Ascending aorta (tissue), 2 donors: ENCODE measurements around the gene BCL2L15. TPM values are rescaled to one million over a fixed set of nuclear protein-coding genes. Genes with fewer than 3 reads are reported as not detected.

Source experiments
- DNase-seq, 2 donors: peaks; one replicate each; pipeline ENCODE4 v3.0.0-alpha.2; 2019; ENCODE audit warnings: low spot score in 2 of 2
- H3K27ac ChIP-seq, 2 donors: fragments of 200-600 bp; sonication (generic); one replicate each; pipeline ENCODE4 v1.5.1; 2016 to 2017; ENCODE audit warnings: mild to moderate bottlenecking in 1 of 2
- H3K27me3 ChIP-seq: fragments of 200-600 bp; sonication (generic); one replicate; pipeline ENCODE4 v1.5.1; 2017
- H3K36me3 ChIP-seq, 2 donors: fragments of 200-600 bp; sonication (generic); one replicate each; pipeline ENCODE4 v1.5.1; 2016
- H3K4me1 ChIP-seq, 2 donors: fragments of 200-600 bp; sonication (generic); one replicate each; pipeline ENCODE4 v1.5.1; 2016 to 2017; ENCODE audit warnings: mild to moderate bottlenecking in 1 of 2
- H3K4me3 ChIP-seq, 2 donors: fragments of 200-600 bp; sonication (generic); one replicate each; pipeline ENCODE4 v1.5.1; 2016 to 2017; ENCODE audit warnings: mild to moderate bottlenecking in 1 of 2
- H3K9me3 ChIP-seq, 2 donors: fragments of 200-600 bp; sonication (generic); one replicate each; pipeline ENCODE4 v1.5.1; 2016
- intact Hi-C: fragments of 100-400 bp; cut with DNase I; formaldehyde crosslinking; loops from one replicate; pipeline ENCODE4 v1.15.1; 2023
- total RNA-seq: library from RNA; depleted of rRNA; stranded (reverse); fragments of >200 nt; gene quantifications from one replicate; pipeline ENCODE4 v1.1.0, GENCODE V29; 2016
- TF ChIP-seq, protein P1 (sequence below), 3 experiments: fragments of 200-600 bp in 2 of 3; fragments of 450-650 bp in 1 of 3; sonication (generic) in 2 of 3; IDR thresholded peaks; one replicate each; pipeline ENCODE4 v1.5.1; 2016 to 2019; ENCODE audit warnings: antibody characterized with exemption in 3 of 3, mild to moderate bottlenecking in 1 of 3, moderate library complexity in 1 of 3

Gene BCL2L15
- total RNA-seq, 1 donor from 2014 or later: not detected

DNA sequence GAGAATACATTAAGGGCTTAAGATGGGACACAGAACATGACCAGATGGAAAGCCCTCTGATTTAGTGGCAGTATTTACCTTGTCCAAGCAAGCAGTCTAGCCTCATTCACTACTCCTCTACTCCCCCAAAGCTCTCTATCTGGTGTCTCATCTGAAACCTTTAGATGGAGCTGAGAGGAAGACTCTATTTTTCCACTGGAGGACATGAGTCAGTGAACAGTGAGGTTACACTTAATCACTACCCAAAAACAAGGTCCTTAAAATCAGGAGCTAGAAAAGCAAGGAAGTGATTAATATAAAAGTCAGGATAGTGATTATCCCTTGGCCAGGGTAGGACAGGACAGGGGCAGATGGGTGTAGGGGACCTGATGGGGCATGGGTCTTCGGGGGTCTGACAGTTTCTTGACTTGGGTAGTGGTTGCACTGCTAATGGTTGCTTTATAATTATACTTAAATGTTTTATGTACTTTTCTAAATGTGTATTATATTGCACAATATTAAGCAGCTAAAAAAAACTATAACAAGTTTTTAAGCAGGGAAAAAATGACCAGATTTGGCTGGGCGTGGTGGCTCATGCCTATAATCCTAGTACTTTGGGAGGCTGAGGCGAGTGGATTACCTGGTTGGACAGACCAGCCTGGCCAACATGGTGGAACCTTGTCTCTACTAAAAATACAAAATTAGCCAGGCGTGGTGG lies 18.8 kb downstream of the BCL2L15 start:
- no peak overlapping the region for H3K27ac ChIP-seq
- no peak overlapping the region for H3K4me3 ChIP-seq
- intact Hi-C loops: no loop called here

DNA sequence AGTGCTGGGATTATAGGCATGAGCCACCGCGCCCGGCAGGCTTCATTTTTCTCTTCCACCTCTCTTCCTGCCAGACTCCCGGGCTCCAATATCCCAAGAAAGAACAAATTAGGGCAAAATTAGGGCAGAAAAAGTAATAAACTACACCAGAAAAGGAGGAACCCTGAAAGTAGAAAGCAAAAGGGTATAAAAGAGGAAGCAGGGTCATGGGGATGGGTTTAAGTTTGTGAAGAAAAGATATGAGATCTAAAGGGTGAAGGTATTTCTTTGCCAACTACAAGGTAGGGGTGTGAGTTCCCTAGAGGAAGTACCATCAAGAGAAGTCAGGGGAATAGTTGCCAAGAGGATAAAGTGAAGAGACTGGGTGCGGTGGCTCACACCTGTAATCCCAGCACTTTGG lies 25.7 kb downstream of the BCL2L15 start:
- TF ChIP-seq, protein P1, sequence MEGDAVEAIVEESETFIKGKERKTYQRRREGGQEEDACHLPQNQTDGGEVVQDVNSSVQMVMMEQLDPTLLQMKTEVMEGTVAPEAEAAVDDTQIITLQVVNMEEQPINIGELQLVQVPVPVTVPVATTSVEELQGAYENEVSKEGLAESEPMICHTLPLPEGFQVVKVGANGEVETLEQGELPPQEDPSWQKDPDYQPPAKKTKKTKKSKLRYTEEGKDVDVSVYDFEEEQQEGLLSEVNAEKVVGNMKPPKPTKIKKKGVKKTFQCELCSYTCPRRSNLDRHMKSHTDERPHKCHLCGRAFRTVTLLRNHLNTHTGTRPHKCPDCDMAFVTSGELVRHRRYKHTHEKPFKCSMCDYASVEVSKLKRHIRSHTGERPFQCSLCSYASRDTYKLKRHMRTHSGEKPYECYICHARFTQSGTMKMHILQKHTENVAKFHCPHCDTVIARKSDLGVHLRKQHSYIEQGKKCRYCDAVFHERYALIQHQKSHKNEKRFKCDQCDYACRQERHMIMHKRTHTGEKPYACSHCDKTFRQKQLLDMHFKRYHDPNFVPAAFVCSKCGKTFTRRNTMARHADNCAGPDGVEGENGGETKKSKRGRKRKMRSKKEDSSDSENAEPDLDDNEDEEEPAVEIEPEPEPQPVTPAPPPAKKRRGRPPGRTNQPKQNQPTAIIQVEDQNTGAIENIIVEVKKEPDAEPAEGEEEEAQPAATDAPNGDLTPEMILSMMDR (IDR thresholded peaks at IDR 0.05): no peak
- Histone ChIP-seq H3K4me3 (no peak overlapping the region), H3K4me1 (no peaks in the 10 kb centered on the region), H3K27me3 (no peaks in the 10 kb centered on the region), H3K36me3 (no peaks in the 10 kb centered on the region), H3K9me3 (no peaks in the 10 kb centered on the region), H3K27ac (no peak overlapping the region)
- no peak for DNase-seq
- intact Hi-C loops: no loop called here

More for the DNA sequence above, 18.8 kb downstream of the BCL2L15 start:
- Histone ChIP-seq H3K9me3 (no peaks in the 10 kb centered on the region), H3K4me1 (no peaks in the 10 kb centered on the region), H3K36me3 (no peaks in the 10 kb centered on the region), H3K27me3 (no peaks in the 10 kb centered on the region)
- DNase-seq: no peak
- TF ChIP-seq, protein P1 (IDR thresholded peaks at IDR 0.05): no peak

DNA sequence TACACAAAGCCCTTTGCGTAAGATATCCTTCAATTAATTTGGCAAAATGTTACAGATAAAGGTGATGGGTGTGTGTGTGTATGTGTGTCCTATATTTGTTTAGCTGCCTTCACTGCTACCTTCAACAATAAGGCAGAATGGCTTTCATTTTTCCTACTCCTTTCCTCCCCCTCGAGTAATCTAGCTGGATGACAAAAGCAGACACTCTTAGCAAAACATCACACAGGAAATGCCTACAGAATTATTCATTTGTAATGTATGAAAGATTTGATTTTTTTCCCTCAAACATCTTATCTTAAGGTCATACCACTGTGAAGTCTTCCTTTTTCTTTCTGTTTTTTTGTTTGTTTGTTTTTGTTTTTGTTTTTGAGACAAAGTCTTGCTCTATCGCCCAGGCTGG lies 26.5 kb downstream of the BCL2L15 start:
- DNase-seq: no peak
- Histone ChIP-seq H3K4me3 (no peak overlapping the region), H3K9me3 (no peaks in the 10 kb centered on the region), H3K4me1 (no peaks in the 10 kb centered on the region), H3K36me3 (no peaks in the 10 kb centered on the region), H3K27ac (no peak overlapping the region), H3K27me3 (no peaks in the 10 kb centered on the region)
- TF ChIP-seq, protein P1 (IDR thresholded peaks at IDR 0.05): no peak
- intact Hi-C loops: no loop called here

DNA sequence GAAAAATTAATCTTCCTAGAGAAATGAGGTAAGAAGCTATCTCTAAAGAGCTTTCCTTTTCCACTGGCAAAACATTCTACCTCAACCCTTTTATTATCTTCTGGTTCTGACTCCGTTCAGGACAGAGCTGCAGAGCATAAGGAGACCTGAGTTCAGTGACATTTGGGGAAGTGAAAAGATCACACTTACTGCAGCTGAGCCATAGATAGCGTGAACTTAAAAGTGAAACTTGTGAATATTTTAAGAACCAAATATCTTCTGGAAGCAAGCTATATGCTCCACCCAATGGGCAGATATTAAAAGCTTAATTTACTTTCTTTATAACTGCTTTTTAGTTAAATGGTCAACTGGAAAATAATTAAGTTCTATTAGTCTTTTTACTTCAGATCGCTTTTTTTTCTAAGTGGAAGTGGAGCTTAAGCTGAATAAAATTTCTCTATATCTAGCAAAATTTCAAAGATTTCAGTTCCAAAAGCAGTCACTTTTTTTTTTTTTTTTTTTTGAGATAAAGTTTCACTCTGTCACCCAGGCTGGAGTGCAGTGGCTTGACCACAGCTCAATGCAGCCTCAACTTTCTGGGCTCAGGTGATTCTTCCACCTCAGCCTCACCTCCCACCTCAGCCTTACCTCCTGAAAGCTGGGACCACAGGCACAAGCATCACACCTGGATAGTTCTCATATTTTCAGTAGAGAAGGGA lies 27.8 kb downstream of the BCL2L15 start:
- H3K4me3 ChIP-seq: no peak overlapping the region
- no peaks in the 10 kb centered on the region for H3K36me3 ChIP-seq
- TF ChIP-seq, protein P1 (IDR thresholded peaks at IDR 0.05): no peak
- no peak for DNase-seq
- no peaks in the 10 kb centered on the region for H3K9me3 ChIP-seq
- no peaks in the 10 kb centered on the region for H3K4me1 ChIP-seq
- no peak overlapping the region for H3K27ac ChIP-seq
- no peaks in the 10 kb centered on the region for H3K27me3 ChIP-seq
- intact Hi-C loops: no loop called here

DNA sequence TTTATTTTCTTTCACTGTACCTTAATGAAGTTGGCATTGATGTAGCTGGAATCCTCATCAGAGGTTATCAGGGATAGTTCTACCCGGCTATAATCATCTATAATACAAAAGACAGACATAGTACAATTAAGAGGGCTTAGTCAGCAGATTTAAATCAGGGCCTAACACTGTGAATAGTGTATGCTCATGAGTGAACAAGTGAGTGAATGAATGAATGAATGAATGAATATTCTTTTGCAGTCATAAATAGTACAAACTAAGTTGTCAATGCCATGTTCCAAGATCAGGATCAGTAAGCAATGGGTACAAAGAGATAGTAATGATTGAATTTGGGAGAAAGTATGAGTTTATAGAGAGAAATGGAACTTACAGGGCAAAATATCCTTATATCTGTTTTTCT lies 28.4 kb downstream of the BCL2L15 start:
- intact Hi-C loops: no loop called here
- Histone ChIP-seq H3K36me3 (no peaks in the 10 kb centered on the region), H3K4me1 (no peaks in the 10 kb centered on the region), H3K27ac (no peak overlapping the region), H3K27me3 (no peaks in the 10 kb centered on the region), H3K9me3 (no peaks in the 10 kb centered on the region), H3K4me3 (no peak overlapping the region)
- TF ChIP-seq, protein P1 (IDR thresholded peaks at IDR 0.05): no peak
- no peak for DNase-seq
